ENCODE results near the gene RIC8A.

- no peak for TF ChIP-seq CTCF (conservative IDR thresholded peaks at IDR 0.05; ENCODE audit: low read length)
- no peak for TF ChIP-seq EZH2phosphoT487 (IDR thresholded peaks at IDR 0.05; ENCODE audit: borderline replicate concordance, low read depth, low read length)
These were observed 7.7 kb upstream of the RIC8A start for GRCh38 chr11:199782-200181.

Measured in OCI-LY7 (cell line).